HepG2 (cell line): ENCODE measurements around the gene TRMT1. TPM values are rescaled to one million over a fixed set of nuclear protein-coding genes. Genes with fewer than 3 reads are reported as not detected.

ENCODE experiments used
- CCAR2 ChIP-seq: fragments of 200-400 bp; formaldehyde crosslinking; optimal IDR thresholded peaks from 2 replicates; pipeline ENCODE3; 2018; ENCODE audit warnings: low read depth, mild to moderate bottlenecking, low read length, moderate library complexity
- CCDC6 ChIP-seq: sonication (generic); formaldehyde crosslinking; IDR thresholded peaks from 2 replicates; pipeline ENCODE4 v1.8.1; 2022; ENCODE audit warnings: mild to moderate bottlenecking, missing genetic modification reagents, moderate library complexity
- ELF1 ChIP-seq: sonication (generic); formaldehyde crosslinking; IDR thresholded peaks from 2 replicates; pipeline ENCODE4 v1.4.0; 2020; ENCODE audit warnings: missing genetic modification reagents
- ERF ChIP-seq: IDR thresholded peaks from 2 replicates; pipeline ENCODE4 v1.6.1; 2018; ENCODE audit warnings: missing biosample characterization, missing genetic modification reagents
- EZH2 ChIP-seq: conservative IDR thresholded peaks from 2 replicates; pipeline ENCODE4 v1.6.1; 2012; ENCODE audit warnings: mild to moderate bottlenecking, low read depth, low read length, moderate library complexity
- HOXA3 ChIP-seq: sonication (generic); formaldehyde crosslinking; IDR thresholded peaks from 2 replicates; pipeline ENCODE4 v1.5.0; 2020; ENCODE audit warnings: missing genetic modification reagents
- KLF11 ChIP-seq: IDR thresholded peaks from 2 replicates; pipeline ENCODE4 v1.6.1; 2016; ENCODE audit warnings: missing compliant biosample characterization
- RBM39 ChIP-seq: fragments of 200-400 bp; formaldehyde crosslinking; IDR thresholded peaks from one replicate; pipeline ENCODE4 v1.6.1; 2018; ENCODE audit warnings: antibody characterized with exemption, mild to moderate bottlenecking, low read depth, low read length; ENCODE audit not compliant: poor library complexity, severe bottlenecking
- RFXAP ChIP-seq: sonication (generic); formaldehyde crosslinking; IDR thresholded peaks from 2 replicates; pipeline ENCODE4 v1.4.0; 2020; ENCODE audit warnings: missing genetic modification reagents, borderline replicate concordance
- SNAPC2 ChIP-seq: sonication (generic); formaldehyde crosslinking; IDR thresholded peaks from 2 replicates; pipeline ENCODE4 v1.8.1; 2022; ENCODE audit warnings: mild to moderate bottlenecking, missing genetic modification reagents
- ZNF776 ChIP-seq: sonication (generic); formaldehyde crosslinking; IDR thresholded peaks from 2 replicates; pipeline ENCODE4 v1.4.0; 2020; ENCODE audit warnings: mild to moderate bottlenecking, missing genetic modification reagents
- polyA plus RNA-seq, 8 experiments: library from polyadenylated mRNA; depleted of rRNA in 3 of 8; stranded (reverse) in 7 of 8; unstranded in 1 of 8; fragments of >200 nt; fragmentation: Illumina TruSeq in 4 of 8; extraction: Trizol in 4 of 8; gene quantifications; 2 replicates each; pipeline versions ENCODE4 v1.2.1 to v1.2.3, GENCODE V29; 2011 to 2016; ENCODE audit warnings: low read depth in 4 of 8, missing spikeins in 1 of 8, mixed read lengths in 1 of 8; ENCODE audit not compliant: insufficient read depth in 1 of 8
- total RNA-seq, 5 experiments: library from RNA; depleted of rRNA; stranded (reverse); fragments of >200 nt; fragmentation: Illumina TruSeq; extraction: Trizol; gene quantifications; 2 replicates each; pipeline ENCODE4 v1.2.3, GENCODE V29; 2016; ENCODE audit warnings: low read depth in 1 of 5
- TF ChIP-seq, protein P1 (sequence below): IDR thresholded peaks from 2 replicates; pipeline ENCODE4 v1.6.1; 2016; ENCODE audit warnings: low read depth
- TF ChIP-seq, protein P2 (sequence below): sonication (generic); formaldehyde crosslinking; IDR thresholded peaks from 2 replicates; pipeline ENCODE4 v1.9.0; 2022; ENCODE audit warnings: missing genetic modification reagents, mild to moderate bottlenecking, borderline replicate concordance
- TF ChIP-seq, protein P3 (sequence below): IDR thresholded peaks from 2 replicates; pipeline ENCODE4 v1.6.1; 2016
- TF ChIP-seq, protein P4 (sequence below): sonication (generic); formaldehyde crosslinking; IDR thresholded peaks from 2 replicates; pipeline ENCODE4 v1.5.0; 2020; ENCODE audit warnings: missing genetic modification reagents
- TF ChIP-seq, protein P5 (sequence below): sonication (generic); formaldehyde crosslinking; IDR thresholded peaks from 2 replicates; pipeline ENCODE4 v1.8.0; 2022; ENCODE audit warnings: mild to moderate bottlenecking, missing genetic modification reagents, moderate library complexity
- TF ChIP-seq, protein P6 (sequence below): sonication (generic); formaldehyde crosslinking; IDR thresholded peaks from 2 replicates; pipeline ENCODE4 v1.5.0; 2020; ENCODE audit warnings: missing genetic modification reagents, mild to moderate bottlenecking, borderline replicate concordance
- TF ChIP-seq, protein P7 (sequence below): sonication (generic); formaldehyde crosslinking; IDR thresholded peaks from 2 replicates; pipeline ENCODE4 v1.4.0; 2020; ENCODE audit warnings: missing genetic modification reagents, borderline replicate concordance

The TRMT1 gene
- total and polyA plus RNA-seq, 2 of the 13 experiments (the other 11 are each of a cell fraction or from before 2014, with no cell fraction given) = 35.5 to 44.1 TPM

DNA sequence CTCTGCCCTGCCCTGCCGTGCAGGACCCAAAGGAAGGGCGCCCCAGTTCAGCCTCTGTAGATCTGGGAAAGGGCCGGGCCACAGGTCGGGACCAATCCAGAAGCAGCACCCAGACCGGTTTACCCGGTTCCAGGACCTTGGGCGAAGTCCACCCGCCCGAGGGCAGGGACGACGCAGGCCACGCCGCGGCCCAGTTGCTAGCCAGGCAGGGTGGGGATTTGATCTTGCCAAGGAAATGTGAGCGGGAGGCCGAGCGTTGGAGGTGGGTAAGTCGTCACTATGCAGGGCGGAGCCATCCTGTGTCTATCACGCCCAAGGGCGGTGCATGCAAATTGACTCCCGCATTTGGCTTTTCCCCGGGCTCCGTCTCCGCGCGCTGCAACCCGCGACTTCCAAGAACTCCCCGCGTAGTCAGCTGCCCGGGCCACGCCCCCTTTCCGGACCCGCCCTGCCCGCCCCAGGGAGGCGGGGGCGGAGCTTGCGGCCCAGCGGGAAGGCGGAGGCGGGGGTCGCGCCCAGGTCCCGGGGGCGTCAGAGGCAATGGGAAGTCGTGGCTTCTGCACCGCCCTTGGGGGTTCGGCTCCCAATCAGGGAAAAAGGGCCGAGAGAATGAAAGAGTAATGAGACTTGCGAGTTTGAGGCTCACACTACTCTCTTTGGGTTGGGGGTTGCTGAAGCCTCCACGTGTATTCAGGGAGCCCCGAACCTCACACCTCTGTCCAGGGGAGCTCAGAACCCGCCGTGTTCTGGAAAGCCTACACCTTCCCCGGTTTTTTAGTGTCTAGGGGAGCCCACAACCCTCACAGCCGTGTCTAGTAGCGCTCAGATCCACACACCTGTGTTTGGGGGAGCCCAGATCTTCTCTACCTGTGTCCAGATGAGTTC lies 46.4 kb upstream of the TRMT1 start (continued):
- TF ChIP-seq SNAPC2 (CRISPR knock-in tag) = no peak
- peak; percentile 93 for TF ChIP-seq ERF (CRISPR knock-in tag)
- TF ChIP-seq, protein P1, sequence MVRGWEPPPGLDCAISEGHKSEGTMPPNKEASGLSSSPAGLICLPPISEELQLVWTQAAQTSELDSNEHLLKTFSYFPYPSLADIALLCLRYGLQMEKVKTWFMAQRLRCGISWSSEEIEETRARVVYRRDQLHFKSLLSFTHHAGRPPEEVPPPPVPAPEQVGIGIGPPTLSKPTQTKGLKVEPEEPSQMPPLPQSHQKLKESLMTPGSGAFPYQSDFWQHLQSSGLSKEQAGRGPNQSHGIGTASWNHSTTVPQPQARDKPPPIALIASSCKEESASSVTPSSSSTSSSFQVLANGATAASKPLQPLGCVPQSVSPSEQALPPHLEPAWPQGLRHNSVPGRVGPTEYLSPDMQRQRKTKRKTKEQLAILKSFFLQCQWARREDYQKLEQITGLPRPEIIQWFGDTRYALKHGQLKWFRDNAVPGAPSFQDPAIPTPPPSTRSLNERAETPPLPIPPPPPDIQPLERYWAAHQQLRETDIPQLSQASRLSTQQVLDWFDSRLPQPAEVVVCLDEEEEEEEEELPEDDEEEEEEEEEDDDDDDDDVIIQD (CRISPR knock-in tag) = peak; percentile 77
- peak; percentile 4 for TF ChIP-seq CCAR2
- 0 out of 2 replicates have a peak, but pooled peaks have one; percentile 85 for TF ChIP-seq RFXAP
- no peak for TF ChIP-seq EZH2
- TF ChIP-seq HOXA3 (CRISPR knock-in tag) = peak; percentile 83
- peak; percentile 76 for TF ChIP-seq CCDC6 (CRISPR knock-in tag)
- TF ChIP-seq, protein P2, sequence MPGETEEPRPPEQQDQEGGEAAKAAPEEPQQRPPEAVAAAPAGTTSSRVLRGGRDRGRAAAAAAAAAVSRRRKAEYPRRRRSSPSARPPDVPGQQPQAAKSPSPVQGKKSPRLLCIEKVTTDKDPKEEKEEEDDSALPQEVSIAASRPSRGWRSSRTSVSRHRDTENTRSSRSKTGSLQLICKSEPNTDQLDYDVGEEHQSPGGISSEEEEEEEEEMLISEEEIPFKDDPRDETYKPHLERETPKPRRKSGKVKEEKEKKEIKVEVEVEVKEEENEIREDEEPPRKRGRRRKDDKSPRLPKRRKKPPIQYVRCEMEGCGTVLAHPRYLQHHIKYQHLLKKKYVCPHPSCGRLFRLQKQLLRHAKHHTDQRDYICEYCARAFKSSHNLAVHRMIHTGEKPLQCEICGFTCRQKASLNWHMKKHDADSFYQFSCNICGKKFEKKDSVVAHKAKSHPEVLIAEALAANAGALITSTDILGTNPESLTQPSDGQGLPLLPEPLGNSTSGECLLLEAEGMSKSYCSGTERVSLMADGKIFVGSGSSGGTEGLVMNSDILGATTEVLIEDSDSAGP = peak; percentile 91; the same call in 1 of the 2 replicates
- TF ChIP-seq ELF1 (CRISPR knock-in tag) = peak; percentile 70
- no peak for TF ChIP-seq KLF11 (CRISPR knock-in tag)
- TF ChIP-seq, protein P3, sequence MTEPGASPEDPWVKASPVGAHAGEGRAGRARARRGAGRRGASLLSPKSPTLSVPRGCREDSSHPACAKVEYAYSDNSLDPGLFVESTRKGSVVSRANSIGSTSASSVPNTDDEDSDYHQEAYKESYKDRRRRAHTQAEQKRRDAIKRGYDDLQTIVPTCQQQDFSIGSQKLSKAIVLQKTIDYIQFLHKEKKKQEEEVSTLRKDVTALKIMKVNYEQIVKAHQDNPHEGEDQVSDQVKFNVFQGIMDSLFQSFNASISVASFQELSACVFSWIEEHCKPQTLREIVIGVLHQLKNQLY (CRISPR knock-in tag) = peak; percentile 69
- TF ChIP-seq, protein P4, sequence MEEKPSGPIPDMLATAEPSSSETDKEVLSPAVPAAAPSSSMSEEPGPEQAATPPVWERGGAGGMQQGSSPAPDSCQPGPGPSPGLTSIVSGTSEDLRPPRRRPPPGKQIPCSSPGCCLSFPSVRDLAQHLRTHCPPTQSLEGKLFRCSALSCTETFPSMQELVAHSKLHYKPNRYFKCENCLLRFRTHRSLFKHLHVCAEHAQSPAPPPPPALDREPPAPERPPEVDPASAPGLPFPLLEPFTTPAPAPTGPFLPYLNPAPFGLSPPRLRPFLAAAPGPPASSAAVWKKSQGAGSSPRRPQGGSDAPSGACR (CRISPR knock-in tag) = no peak
- no peak for TF ChIP-seq RBM39
- TF ChIP-seq, protein P5, sequence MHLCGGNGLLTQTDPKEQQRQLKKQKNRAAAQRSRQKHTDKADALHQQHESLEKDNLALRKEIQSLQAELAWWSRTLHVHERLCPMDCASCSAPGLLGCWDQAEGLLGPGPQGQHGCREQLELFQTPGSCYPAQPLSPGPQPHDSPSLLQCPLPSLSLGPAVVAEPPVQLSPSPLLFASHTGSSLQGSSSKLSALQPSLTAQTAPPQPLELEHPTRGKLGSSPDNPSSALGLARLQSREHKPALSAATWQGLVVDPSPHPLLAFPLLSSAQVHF (CRISPR knock-in tag) = no peak
- TF ChIP-seq, protein P6, sequence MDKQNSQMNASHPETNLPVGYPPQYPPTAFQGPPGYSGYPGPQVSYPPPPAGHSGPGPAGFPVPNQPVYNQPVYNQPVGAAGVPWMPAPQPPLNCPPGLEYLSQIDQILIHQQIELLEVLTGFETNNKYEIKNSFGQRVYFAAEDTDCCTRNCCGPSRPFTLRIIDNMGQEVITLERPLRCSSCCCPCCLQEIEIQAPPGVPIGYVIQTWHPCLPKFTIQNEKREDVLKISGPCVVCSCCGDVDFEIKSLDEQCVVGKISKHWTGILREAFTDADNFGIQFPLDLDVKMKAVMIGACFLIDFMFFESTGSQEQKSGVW = no peak
- TF ChIP-seq, protein P7, sequence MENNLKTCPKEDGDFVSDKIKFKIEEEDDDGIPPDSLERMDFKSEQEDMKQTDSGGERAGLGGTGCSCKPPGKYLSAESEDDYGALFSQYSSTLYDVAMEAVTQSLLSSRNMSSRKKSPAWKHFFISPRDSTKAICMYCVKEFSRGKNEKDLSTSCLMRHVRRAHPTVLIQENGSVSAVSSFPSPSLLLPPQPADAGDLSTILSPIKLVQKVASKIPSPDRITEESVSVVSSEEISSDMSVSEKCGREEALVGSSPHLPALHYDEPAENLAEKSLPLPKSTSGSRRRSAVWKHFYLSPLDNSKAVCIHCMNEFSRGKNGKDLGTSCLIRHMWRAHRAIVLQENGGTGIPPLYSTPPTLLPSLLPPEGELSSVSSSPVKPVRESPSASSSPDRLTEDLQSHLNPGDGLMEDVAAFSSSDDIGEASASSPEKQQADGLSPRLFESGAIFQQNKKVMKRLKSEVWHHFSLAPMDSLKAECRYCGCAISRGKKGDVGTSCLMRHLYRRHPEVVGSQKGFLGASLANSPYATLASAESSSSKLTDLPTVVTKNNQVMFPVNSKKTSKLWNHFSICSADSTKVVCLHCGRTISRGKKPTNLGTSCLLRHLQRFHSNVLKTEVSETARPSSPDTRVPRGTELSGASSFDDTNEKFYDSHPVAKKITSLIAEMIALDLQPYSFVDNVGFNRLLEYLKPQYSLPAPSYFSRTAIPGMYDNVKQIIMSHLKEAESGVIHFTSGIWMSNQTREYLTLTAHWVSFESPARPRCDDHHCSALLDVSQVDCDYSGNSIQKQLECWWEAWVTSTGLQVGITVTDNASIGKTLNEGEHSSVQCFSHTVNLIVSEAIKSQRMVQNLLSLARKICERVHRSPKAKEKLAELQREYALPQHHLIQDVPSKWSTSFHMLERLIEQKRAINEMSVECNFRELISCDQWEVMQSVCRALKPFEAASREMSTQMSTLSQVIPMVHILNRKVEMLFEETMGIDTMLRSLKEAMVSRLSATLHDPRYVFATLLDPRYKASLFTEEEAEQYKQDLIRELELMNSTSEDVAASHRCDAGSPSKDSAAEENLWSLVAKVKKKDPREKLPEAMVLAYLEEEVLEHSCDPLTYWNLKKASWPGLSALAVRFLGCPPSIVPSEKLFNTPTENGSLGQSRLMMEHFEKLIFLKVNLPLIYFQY (CRISPR knock-in tag) = peak; percentile 99
- peak; percentile 77; the same call in 1 of the 2 replicates for TF ChIP-seq ZNF776 (CRISPR knock-in tag)
